ENCODE measurements around the gene ZCCHC14.

- TF ChIP-seq POLR2A (IDR thresholded peaks at IDR 0.05; ENCODE audit: low read depth, low read length) (no peak), TAF1 (IDR thresholded peaks at IDR 0.05; ENCODE audit: low read depth, low read length) (no peak), POLR2AphosphoS5 (IDR thresholded peaks at IDR 0.05; ENCODE audit: low read depth, low read length) (no peak), SPI1 (IDR thresholded peaks at IDR 0.05; ENCODE audit: low read depth, low read length) (no peak), PAX5 (IDR thresholded peaks at IDR 0.05; ENCODE audit: insufficient read depth, low read length, severe bottlenecking) (no peak), POU2F2 (IDR thresholded peaks at IDR 0.05; ENCODE audit: low read depth, low read length) (no peak)
These were observed 45.3 kb upstream of the ZCCHC14 start for GRCh38 chr16:87538160-87538559.
